Smooth muscle cell (in vitro differentiated cells): Measurements from ENCODE around the gene ZNF804B. TPM values are rescaled to one million over a fixed set of nuclear protein-coding genes. Genes with fewer than 3 reads are reported as not detected.

Experiments used
- polyA plus RNA-seq: library from polyadenylated mRNA; unstranded; fragments of >200 nt; fragmentation: Nextera tagmentation; extraction: Ambion mirVana; gene quantifications from 2 replicates; pipeline ENCODE4 v1.2.1, GENCODE V29; 2016
- small RNA-seq: library from RNA; depleted of rRNA; stranded (forward); fragments of <200 nt; gene quantifications from one replicate; pipeline ENCODE3, GENCODE V24; 2014
- total RNA-seq: library from RNA; depleted of rRNA; stranded (reverse); fragments of >200 nt; gene quantifications from 2 replicates; pipeline ENCODE4 v1.2.3, GENCODE V29; 2014

ZNF804B gene
- total and polyA plus RNA-seq, 2 experiments from 2014 or later = not detected

Small RNAs within 50 kb of the gene (small RNA-seq; reads per million reads assigned to genes)
- not detected for gene AC002127.1

Other genes starting within 250 kb of the ZNF804B start
- gene TEX47, start 36.0 kb downstream of the ZNF804B start, total RNA-seq = not detected in 2 replicates
- not detected in 2 replicates for gene TEX47, start 36.0 kb downstream of the ZNF804B start, polyA plus RNA-seq